CD4-positive, alpha-beta memory T cell (primary cell): ENCODE data around the gene TXNRD3. TPM values are rescaled to one million over a fixed set of nuclear protein-coding genes. Genes with fewer than 3 reads are reported as not detected.

Source experiments
- CTCF ChIA-PET: fragments of 350-600 bp; sonication (Branson Sonifier 250); formaldehyde crosslinking; loops from one replicate; lab custom pipeline; 2021; ENCODE audit warnings: inconsistent platforms; ENCODE audit not compliant: partially characterized antibody; lab: Charles Lee
- POLR2A ChIA-PET: fragments of 350-600 bp; sonication (Branson Sonifier 250); formaldehyde crosslinking; loops from one replicate; lab custom pipeline; 2021; ENCODE audit not compliant: partially characterized antibody; lab: Charles Lee
- DNase-seq, 5 donors: peaks; one replicate each; pipeline versions ENCODE4 v3.0.0 to v3.0.0-alpha.2; 2020 to 2022; ENCODE audit warnings: mixed read lengths in 1 of 5
- H3K27ac ChIP-seq: one replicate; pipeline ENCODE4 v1.7.0; 2013; ENCODE audit warnings: low read depth, low read length
- H3K27me3 ChIP-seq: 2 replicates; pipeline ENCODE4 v1.7.0; 2013; ENCODE audit warnings: mild to moderate bottlenecking, low read length, moderate library complexity; ENCODE audit not compliant: insufficient read depth
- H3K36me3 ChIP-seq: 2 replicates; pipeline ENCODE4 v1.7.0; 2013; ENCODE audit warnings: mild to moderate bottlenecking, low read length, moderate library complexity; ENCODE audit not compliant: insufficient read depth
- H3K4me1 ChIP-seq: 2 replicates; pipeline ENCODE4 v1.7.0; 2013; ENCODE audit warnings: mild to moderate bottlenecking, low read length, moderate library complexity; ENCODE audit not compliant: insufficient read depth
- H3K4me3 ChIP-seq, 2 donors: one replicate each; pipeline ENCODE4 v1.7.0; 2013; ENCODE audit warnings: low read length in 2 of 2, mild to moderate bottlenecking in 1 of 2
- H3K9me3 ChIP-seq, 2 donors: one replicate each; pipeline ENCODE4 v1.7.0; 2013; ENCODE audit warnings: low read length in 2 of 2, control low read depth in 1 of 2; ENCODE audit not compliant: control insufficient read depth in 1 of 2
- H3K27ac Mint-ChIP-seq, 7 donors: one replicate each; pipeline ENCODE4 v1.8.0; 2020 to 2021; ENCODE audit warnings: mixed read lengths in 7 of 7, mild to moderate bottlenecking in 6 of 7, inconsistent platforms in 3 of 7, moderate library complexity in 3 of 7
- H3K27me3 Mint-ChIP-seq, 2 donors: one replicate each; pipeline ENCODE4 v1.8.0; 2020 to 2021; ENCODE audit warnings: mixed read lengths in 2 of 2
- H3K36me3 Mint-ChIP-seq, 2 donors: one replicate each; pipeline ENCODE4 v1.8.0; 2020 to 2021; ENCODE audit warnings: mixed read lengths in 2 of 2, inconsistent platforms in 1 of 2, mild to moderate bottlenecking in 1 of 2
- H3K4me1 Mint-ChIP-seq, 4 donors: one replicate each; pipeline ENCODE4 v1.8.0; 2020 to 2021; ENCODE audit warnings: mixed read lengths in 4 of 4, mild to moderate bottlenecking in 1 of 4
- H3K4me3 Mint-ChIP-seq, 8 donors: one replicate each; pipeline ENCODE4 v1.8.0; 2020 to 2021; ENCODE audit warnings: mixed read lengths in 8 of 8, mild to moderate bottlenecking in 7 of 8, moderate library complexity in 6 of 8, inconsistent platforms in 3 of 8
- H3K9me3 Mint-ChIP-seq, 8 donors: one replicate each; pipeline ENCODE4 v1.8.0; 2020 to 2021; ENCODE audit warnings: mixed read lengths in 8 of 8, mild to moderate bottlenecking in 5 of 8, inconsistent platforms in 3 of 8, moderate library complexity in 1 of 8
- intact Hi-C: fragments of 100-400 bp; cut with micrococcal nuclease; formaldehyde crosslinking; loops from one replicate; pipeline ENCODE4 v1.15.1; 2023
- polyA plus RNA-seq, 2 donors: library from polyadenylated mRNA; unstranded; fragments of 300-500 nt; fragmentation: Illumina TruSeq; gene quantifications; one replicate each; pipeline ENCODE4 v1.2.3, GENCODE V29; 2021
- total RNA-seq, 2 experiments: library from RNA; stranded (reverse); gene quantifications; one replicate each; pipeline ENCODE4 v1.2.3, GENCODE V29; 2021

The TXNRD3 gene
- total and polyA plus RNA-seq, 4 experiments from 2014 or later = 0.77 to 1.0 (median 0.92) TPM

GRCh38 chr3:126571078-126571477 lies 83.8 kb downstream of the TXNRD3 start:
- Histone ChIP-seq H3K4me3 (no peak overlapping the region), H3K36me3 (no peaks in the 10 kb centered on the region), H3K4me1 (no peaks in the 10 kb centered on the region), H3K27ac (no peak overlapping the region), H3K27me3 (peaks cover 3% of the 10 kb centered on the region), H3K9me3 (no peaks in the 10 kb centered on the region)
- peaks cover 11 to 20% of the 10 kb centered on the region in 2 donors for H3K27me3 Mint-ChIP-seq
- CTCF ChIA-PET = interaction anchor here (0.8 kb wide), 1 partner anchor 48 kb away, joined by 4 read pairs; no protein-coding TSS in a partner anchor
- H3K36me3 Mint-ChIP-seq = no peaks in the 10 kb centered on the region
- intact Hi-C loops = no loop called here
- H3K4me3 Mint-ChIP-seq = no peak overlapping the region
- no peak for DNase-seq
- POLR2A ChIA-PET = no interaction called here
- H3K27ac Mint-ChIP-seq = no peak overlapping the region
- no peaks in the 10 kb centered on the region for H3K4me1 Mint-ChIP-seq
- peaks cover 0 to 2% (median 0%) of the 10 kb centered on the region in 8 donors for H3K9me3 Mint-ChIP-seq

- ChIA-PET POLR2A (no interaction called here), CTCF (no interaction called here)
- intact Hi-C loops = no loop called here
- Histone ChIP-seq H3K36me3 (no peaks in the 10 kb centered on the region), H3K27ac (no peak overlapping the region), H3K27me3 (peaks cover 2% of the 10 kb centered on the region), H3K4me1 (no peaks in the 10 kb centered on the region), H3K4me3 (no peak overlapping the region), H3K9me3 (no peaks in the 10 kb centered on the region)
- Mint-ChIP-seq H3K9me3 (peaks cover 0 to 2% (median 0%) of the 10 kb centered on the region in 8 donors), H3K27ac (no peak overlapping the region), H3K4me1 (no peaks in the 10 kb centered on the region), H3K27me3 (peaks cover 13 to 23% of the 10 kb centered on the region in 2 donors), H3K36me3 (no peaks in the 10 kb centered on the region), H3K4me3 (no peak overlapping the region)
- no peak for DNase-seq
These were observed 84.8 kb downstream of the TXNRD3 start for GRCh38 chr3:126570103-126570541.

- no peak overlapping the region for H3K27ac ChIP-seq
- H3K9me3 ChIP-seq = no peaks in the 10 kb centered on the region
- no peak overlapping the region for H3K4me3 ChIP-seq
- POLR2A ChIA-PET = no interaction called here
- CTCF ChIA-PET = no interaction called here
- H3K27ac Mint-ChIP-seq = no peak overlapping the region
- H3K36me3 ChIP-seq = no peaks in the 10 kb centered on the region
- H3K4me3 Mint-ChIP-seq = no peak overlapping the region
- no peaks in the 10 kb centered on the region for H3K36me3 Mint-ChIP-seq
- H3K4me1 Mint-ChIP-seq = no peaks in the 10 kb centered on the region
- DNase-seq = no peak
- H3K27me3 ChIP-seq = no peaks in the 10 kb centered on the region
- H3K27me3 Mint-ChIP-seq = peaks cover 12 to 22% of the 10 kb centered on the region in 2 donors
- intact Hi-C loops = no loop called here
- no peaks in the 10 kb centered on the region for H3K4me1 ChIP-seq
- peaks cover 0 to 5% (median 0%) of the 10 kb centered on the region in 8 donors for H3K9me3 Mint-ChIP-seq
These were observed 85.4 kb downstream of the TXNRD3 start for GRCh38 chr3:126569390-126569975.

DNA sequence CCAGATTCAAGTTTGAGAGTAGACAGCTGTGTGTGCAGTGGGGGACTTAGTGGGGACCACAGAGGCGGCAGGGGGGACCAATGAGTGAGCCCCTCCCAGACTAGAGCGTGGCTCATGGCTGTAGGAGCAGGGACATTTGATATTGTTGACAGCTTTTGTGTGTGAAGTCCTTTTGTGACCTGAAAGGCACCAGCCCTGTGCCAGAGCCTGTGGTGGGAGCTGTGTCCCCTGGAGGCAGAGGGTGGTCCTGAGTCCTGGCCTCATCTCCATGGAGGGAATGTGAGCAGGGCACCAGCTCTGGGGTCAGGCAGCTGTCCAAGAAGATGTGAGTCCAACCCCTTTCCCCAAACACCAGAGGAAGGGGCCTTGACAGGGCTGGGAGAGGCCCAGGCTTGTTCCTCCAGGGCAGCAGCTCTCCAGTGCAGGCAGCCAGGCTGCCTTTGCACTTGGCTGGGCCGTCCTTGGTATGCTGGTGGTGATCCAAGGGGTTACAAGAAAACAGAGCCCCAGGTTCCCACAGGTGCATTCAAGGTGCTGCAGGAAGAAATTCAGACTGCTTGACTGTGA lies 86.1 kb downstream of the TXNRD3 start:
- intact Hi-C loops = no loop called here
- Histone ChIP-seq H3K4me3 (no peak overlapping the region), H3K4me1 (no peaks in the 10 kb centered on the region), H3K36me3 (no peaks in the 10 kb centered on the region), H3K9me3 (no peaks in the 10 kb centered on the region), H3K27ac (no peak overlapping the region), H3K27me3 (no peaks in the 10 kb centered on the region)
- no peaks in the 10 kb centered on the region for H3K36me3 Mint-ChIP-seq
- no peak for DNase-seq
- peaks cover 12 to 22% of the 10 kb centered on the region in 2 donors for H3K27me3 Mint-ChIP-seq
- POLR2A ChIA-PET = no interaction called here
- H3K9me3 Mint-ChIP-seq = peaks cover 0 to 5% (median 0%) of the 10 kb centered on the region in 8 donors
- H3K4me3 Mint-ChIP-seq = no peak overlapping the region
- H3K4me1 Mint-ChIP-seq = no peaks in the 10 kb centered on the region
- H3K27ac Mint-ChIP-seq = peak overlapping the region in 1 of 7 donors; percentile 75
- CTCF ChIA-PET = no interaction called here

DNA sequence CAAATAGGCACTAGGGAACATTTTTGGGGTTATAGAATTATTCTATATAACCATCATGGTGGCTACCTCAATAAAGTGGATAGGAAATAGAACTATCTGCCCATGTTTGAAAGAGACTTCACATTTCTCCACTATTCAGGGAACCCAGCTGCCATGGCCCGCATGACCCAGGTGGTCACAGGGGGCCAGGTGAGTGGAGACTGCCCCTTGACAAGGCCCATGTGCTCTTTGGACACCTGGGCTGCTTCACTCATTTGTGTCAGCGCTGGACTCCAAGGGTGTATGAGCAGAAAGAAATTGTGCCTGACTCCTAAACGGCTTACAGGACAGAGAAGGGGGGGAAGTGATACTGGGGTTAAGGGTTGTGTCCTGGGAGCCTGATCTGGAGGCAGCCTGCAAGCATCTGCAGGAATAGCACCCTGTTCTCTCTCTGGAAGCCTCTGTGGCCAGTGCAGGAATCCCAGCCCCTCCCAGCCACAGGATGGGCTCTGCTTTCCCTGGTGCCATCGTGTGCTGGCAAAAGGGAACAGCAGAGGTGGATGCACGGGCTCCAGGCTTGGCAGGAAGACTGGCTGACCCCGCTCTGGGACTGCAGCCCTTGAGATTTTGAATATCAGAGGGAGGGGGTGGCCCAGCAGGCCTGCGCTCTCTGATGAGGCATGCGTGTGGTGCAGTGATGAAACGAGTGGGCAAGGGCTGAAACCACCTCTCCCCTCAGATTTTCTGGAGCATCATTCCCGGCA lies 87.1 kb downstream of the TXNRD3 start:
- H3K4me1 ChIP-seq = no peaks in the 10 kb centered on the region
- no peaks in the 10 kb centered on the region for H3K27me3 ChIP-seq
- no peak overlapping the region for H3K4me3 ChIP-seq
- Mint-ChIP-seq H3K27ac (no peak overlapping the region), H3K4me1 (no peaks in the 10 kb centered on the region), H3K27me3 (peaks cover 13 to 20% of the 10 kb centered on the region in 2 donors), H3K4me3 (no peak overlapping the region), H3K9me3 (peaks cover 0 to 8% (median 2%) of the 10 kb centered on the region in 8 donors), H3K36me3 (no peaks in the 10 kb centered on the region)
- no peaks in the 10 kb centered on the region for H3K36me3 ChIP-seq
- ChIA-PET CTCF (no interaction called here), POLR2A (no interaction called here)
- H3K9me3 ChIP-seq = no peaks in the 10 kb centered on the region
- H3K27ac ChIP-seq = no peak overlapping the region
- intact Hi-C loops = no loop called here
- DNase-seq = no peak

GRCh38 chr3:126562737-126563276 lies 92.1 kb downstream of the TXNRD3 start:
- no peak overlapping the region for H3K27ac ChIP-seq
- intact Hi-C loops = no loop called here
- H3K36me3 Mint-ChIP-seq = no peaks in the 10 kb centered on the region

More at GRCh38 chr3:126562737-126563276, 92.1 kb downstream of the TXNRD3 start:
- ChIA-PET CTCF (no interaction called here), POLR2A (no interaction called here)
- Histone ChIP-seq H3K4me1 (no peaks in the 10 kb centered on the region), H3K36me3 (no peaks in the 10 kb centered on the region), H3K4me3 (no peak overlapping the region), H3K9me3 (no peaks in the 10 kb centered on the region), H3K27me3 (no peaks in the 10 kb centered on the region)
- Mint-ChIP-seq H3K4me1 (no peaks in the 10 kb centered on the region), H3K9me3 (peaks cover 2 to 22% (median 9%) of the 10 kb centered on the region in 8 donors), H3K27ac (no peak overlapping the region), H3K27me3 (peaks cover 11 to 20% of the 10 kb centered on the region in 2 donors), H3K4me3 (no peak overlapping the region)
- no peak for DNase-seq
